Omental fat pad (tissue), 4 donors: ENCODE results near the gene CYFIP1. TPM values are rescaled to one million over a fixed set of nuclear protein-coding genes. Genes with fewer than 3 reads are reported as not detected.
"Not testable (repeated sequence)": the region's sequence is repeated elsewhere in the genome, so short reads cannot be mapped to it uniquely, and the experiment has no call there.

Experiments used
- ATAC-seq: fragments of 150-250 bp; one replicate; pipeline ENCODE4 v1.9.1; 2016; ENCODE audit warnings: mild to moderate bottlenecking, moderate library complexity; ENCODE audit not compliant: low FRiP score
- DNase-seq: peaks from one replicate; pipeline ENCODE4 v3.0.0-alpha.2; 2019; ENCODE audit warnings: low spot score
- CTCF ChIP-seq, 3 donors: fragments of 450-650 bp; IDR thresholded peaks; one replicate each; pipeline ENCODE4 v1.5.1; 2016 to 2017; ENCODE audit warnings: antibody characterized with exemption in 3 of 3, mild to moderate bottlenecking in 3 of 3, moderate library complexity in 2 of 3
- total RNA-seq, 4 donors: library from RNA; depleted of rRNA; stranded (reverse); fragments of >200 nt; gene quantifications; one replicate each; pipeline ENCODE4 v1.1.0, GENCODE V29; 2016

CYFIP1 gene
- total RNA-seq = 100 to 1,000 TPM in 2 of 4 donors, 10 to 100 TPM in 2; 86.4 to 129 (median 97.5) TPM

GRCh38 chr15:22980189-22981050, at the start of gene CYFIP1:
CYFIP1 (minus strand) TSS chr15:22980368; CDS start chr15:22947285, 33,083 bp downstream.
- no peak for TF ChIP-seq CTCF (IDR thresholded peaks at IDR 0.05)
- peak; percentile 44 for DNase-seq
- peak; percentile 98 for ATAC-seq

- no peak for TF ChIP-seq CTCF (IDR thresholded peaks at IDR 0.05)
- no peak for DNase-seq
- no peak for ATAC-seq
Measured at GRCh38 chr15:23026218-23026617, 46.0 kb upstream of the CYFIP1 start.

DNA sequence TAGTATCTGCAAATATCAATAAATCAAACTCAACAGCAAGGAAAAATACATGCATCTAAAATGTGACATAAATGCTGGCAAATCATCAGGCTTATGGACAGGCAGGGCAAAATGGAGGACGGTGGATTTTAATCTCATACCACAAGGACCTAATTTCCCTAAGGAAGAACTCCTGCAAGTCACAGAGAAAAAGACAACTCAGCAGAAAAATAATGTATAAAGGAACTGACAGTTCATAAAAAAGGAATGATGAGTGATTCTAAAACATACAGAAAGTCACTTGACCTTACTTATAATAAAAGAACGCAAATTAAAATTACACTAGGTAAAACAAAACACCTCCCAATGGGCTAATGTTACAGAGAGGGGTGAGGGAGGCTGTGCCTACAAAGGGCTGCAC, 42.0 kb upstream of the CYFIP1 start:
- ATAC-seq = no peak
- no peak for DNase-seq
- TF ChIP-seq CTCF (IDR thresholded peaks at IDR 0.05) = no peak

DNA sequence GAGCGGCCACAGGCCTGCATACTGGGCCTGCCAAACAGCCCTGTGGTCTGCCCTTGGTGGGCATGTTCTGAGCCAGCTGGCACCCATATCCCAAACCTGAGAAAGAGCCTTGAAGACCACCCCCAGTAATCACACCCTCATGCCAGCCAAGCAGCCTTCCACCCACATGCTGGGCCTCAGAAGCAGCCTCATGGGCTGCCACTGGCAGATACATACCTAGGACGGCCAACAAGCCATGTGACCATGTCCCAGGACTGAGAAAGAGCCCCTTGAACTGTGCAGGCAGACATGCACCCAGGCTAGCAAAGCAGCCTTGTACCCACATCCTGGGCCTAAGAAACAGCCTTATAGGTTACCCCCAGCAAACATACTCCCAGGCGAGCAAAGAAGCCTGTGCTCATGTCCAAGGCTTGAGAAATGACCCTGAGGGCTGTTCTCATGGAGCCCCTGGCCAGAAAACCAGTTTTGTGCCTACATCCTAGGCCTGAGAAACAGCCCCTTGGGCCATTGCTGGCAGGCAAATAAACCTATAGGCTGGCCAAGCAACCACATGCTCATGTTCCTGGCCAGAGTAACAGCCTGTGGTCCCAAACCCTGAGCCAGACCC, 34.3 kb upstream of the CYFIP1 start:
- TF ChIP-seq CTCF (IDR thresholded peaks at IDR 0.05) = no peak
- ATAC-seq = no peak

GRCh38 chr15:23013681-23014080, 33.5 kb upstream of the CYFIP1 start:
- no peak for DNase-seq
- ATAC-seq = no peak
- TF ChIP-seq CTCF (IDR thresholded peaks at IDR 0.05) = no peak

More for the DNA sequence above, 34.3 kb upstream of the CYFIP1 start:
- no peak for DNase-seq

- ATAC-seq, DNase-seq: not testable (repeated sequence)
Measured at GRCh38 chr15:23012616-23013015, 32.4 kb upstream of the CYFIP1 start.

DNA sequence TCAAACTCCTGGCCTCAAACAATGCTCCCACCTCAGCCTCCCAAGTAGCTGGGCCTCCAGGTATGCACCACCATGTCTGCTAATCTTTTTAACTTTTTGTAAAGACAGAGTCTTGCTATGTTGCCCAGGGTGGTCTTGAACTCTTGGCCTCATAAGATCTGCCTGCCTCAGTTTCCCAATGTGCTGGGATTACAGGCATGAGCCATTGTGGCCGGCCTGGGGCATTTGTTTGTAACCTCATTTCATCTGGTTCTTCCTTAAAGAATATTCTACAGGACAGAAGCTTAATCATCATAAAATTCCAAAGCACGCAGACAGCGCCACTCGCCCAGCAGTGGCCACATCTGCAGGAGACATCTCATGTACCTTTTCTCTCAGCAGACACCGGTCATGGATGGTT, 23.6 kb upstream of the CYFIP1 start:
- DNase-seq (no peak), ATAC-seq (no peak)
- TF ChIP-seq CTCF (IDR thresholded peaks at IDR 0.05) = no peak
